Stimulated activated CD8-positive, alpha-beta memory T cell treated with anti-CD3 and anti-CD28 coated beads, Interleukin-4, amount 100 ng/mL, for 24 hours (primary cell): ENCODE measurements around the gene COMMD9.

Source experiments
- DNase-seq: peaks from one replicate; pipeline ENCODE4 v3.0.0-alpha.2; 2020; ENCODE audit warnings: low read depth

The COMMD9 gene

DNA sequence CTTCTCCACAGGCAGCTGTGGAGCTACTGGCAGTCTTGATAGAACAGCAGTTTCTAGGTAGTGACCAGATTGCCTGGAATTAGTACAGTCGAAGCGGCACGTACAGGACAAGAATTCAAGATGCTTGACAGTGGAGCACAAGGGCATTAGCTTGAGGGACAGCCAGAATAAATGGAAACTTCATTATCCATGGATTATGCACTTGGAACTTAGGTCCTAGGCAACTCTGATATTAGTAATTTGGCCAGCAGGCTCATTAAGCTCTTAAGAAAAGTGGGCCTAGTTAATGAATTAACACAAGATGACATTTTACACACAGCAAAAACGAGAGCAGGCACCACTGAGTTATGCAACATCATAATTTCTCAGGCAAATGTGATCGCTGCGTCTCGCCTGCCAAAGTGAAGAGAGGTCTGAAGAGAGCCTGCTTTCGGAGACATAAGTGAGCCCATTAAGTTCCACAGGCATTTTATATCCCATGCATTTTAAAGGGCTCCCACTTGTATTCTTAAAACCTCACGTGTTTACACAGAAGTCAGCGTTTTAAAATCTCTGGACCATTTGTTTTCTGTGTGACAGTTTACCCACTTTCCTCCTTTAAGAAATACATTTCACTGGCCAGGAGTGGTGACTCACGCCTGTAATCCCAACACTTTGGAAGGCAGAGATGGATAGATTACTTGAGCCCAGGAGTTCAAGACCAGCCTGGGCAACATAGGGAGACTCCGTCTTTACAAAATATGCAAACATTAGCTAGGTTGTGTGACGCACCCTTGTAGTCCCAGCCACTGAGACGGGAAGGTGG, 66.2 kb downstream of the COMMD9 start:
- no peak for DNase-seq
